NCI-H187 (cell line): ENCODE results near the gene PRKCZ.
A peak's percentile ranks its signal among the peaks of the same experiment; 100 is the strongest.
"Not testable (repeated sequence)": the region's sequence is repeated elsewhere in the genome, so short reads cannot be mapped to it uniquely, and the experiment has no call there.

Experiments used
- DNase-seq, 2 experiments: peaks; one replicate each; lab custom pipeline; 2025; lab: John Stamatoyannopoulos, UW

PRKCZ gene

GRCh38 chr1:2102753-2103152, 52.5 kb downstream of the PRKCZ start:
- no peak for DNase-seq

- DNase-seq: no peak
These were observed 53.2 kb downstream of the PRKCZ start for GRCh38 chr1:2103266-2103900.

- DNase-seq: no peak
These were observed 53.8 kb downstream of the PRKCZ start for GRCh38 chr1:2103901-2104590.

- DNase-seq: peak in 1 of 2 experiments; percentile 50
These were observed 54.6 kb downstream of the PRKCZ start for GRCh38 chr1:2104621-2105427.

- no peak for DNase-seq
These were observed 55.7 kb downstream of the PRKCZ start for GRCh38 chr1:2105781-2106524.

- DNase-seq: no peak
These were observed 56.6 kb downstream of the PRKCZ start for GRCh38 chr1:2106659-2107405.

- no peak for DNase-seq
These were observed 57.5 kb downstream of the PRKCZ start for GRCh38 chr1:2107586-2108212.

GRCh38 chr1:2108213-2108876, 58.1 kb downstream of the PRKCZ start:
- DNase-seq: no peak

- DNase-seq: no peak
These were observed 58.8 kb downstream of the PRKCZ start for GRCh38 chr1:2108877-2109580.

- DNase-seq: no peak
These were observed 59.4 kb downstream of the PRKCZ start for GRCh38 chr1:2109581-2110021.

- no peak for DNase-seq
These were observed 60.1 kb downstream of the PRKCZ start for GRCh38 chr1:2110191-2110737.

GRCh38 chr1:2110738-2111673, 60.8 kb downstream of the PRKCZ start:
- no peak for DNase-seq

- DNase-seq: no peak
These were observed 61.4 kb downstream of the PRKCZ start for GRCh38 chr1:2111674-2112035.

- no peak for DNase-seq
These were observed 62.1 kb downstream of the PRKCZ start for GRCh38 chr1:2112280-2112701.

- DNase-seq: no peak
These were observed 63.5 kb downstream of the PRKCZ start for GRCh38 chr1:2113620-2114135.

- DNase-seq: not testable (repeated sequence)
These were observed 64.4 kb downstream of the PRKCZ start for GRCh38 chr1:2114635-2115007.

GRCh38 chr1:2115008-2115641, 64.9 kb downstream of the PRKCZ start:
- DNase-seq: no peak
